Gastrocnemius medialis (tissue), 4 donors: ENCODE results near the gene SP1.
"Not testable (repeated sequence)": the region's sequence is repeated elsewhere in the genome, so short reads cannot be mapped to it uniquely, and the experiment has no call there.

Experiments
- POLR2A ChIP-seq, 2 donors: fragments of 450-650 bp; IDR thresholded peaks; one replicate each; pipeline ENCODE4 v1.6.1; 2017; ENCODE audit warnings: antibody characterized with exemption in 2 of 2, mild to moderate bottlenecking in 2 of 2, moderate library complexity in 2 of 2
- TF ChIP-seq, protein P1 (sequence below), 5 experiments: fragments of 450-650 bp in 3 of 5; fragments of 200-600 bp in 2 of 5; sonication (generic) in 2 of 5; IDR thresholded peaks in 4 of 5; conservative IDR thresholded peaks in 1 of 5; 1 replicate in 4 of 5; 2 replicates in 1 of 5; pipeline ENCODE4 v1.5.1; 2016 to 2019; ENCODE audit warnings: antibody characterized with exemption in 5 of 5, mild to moderate bottlenecking in 3 of 5, moderate library complexity in 3 of 5

DNA sequence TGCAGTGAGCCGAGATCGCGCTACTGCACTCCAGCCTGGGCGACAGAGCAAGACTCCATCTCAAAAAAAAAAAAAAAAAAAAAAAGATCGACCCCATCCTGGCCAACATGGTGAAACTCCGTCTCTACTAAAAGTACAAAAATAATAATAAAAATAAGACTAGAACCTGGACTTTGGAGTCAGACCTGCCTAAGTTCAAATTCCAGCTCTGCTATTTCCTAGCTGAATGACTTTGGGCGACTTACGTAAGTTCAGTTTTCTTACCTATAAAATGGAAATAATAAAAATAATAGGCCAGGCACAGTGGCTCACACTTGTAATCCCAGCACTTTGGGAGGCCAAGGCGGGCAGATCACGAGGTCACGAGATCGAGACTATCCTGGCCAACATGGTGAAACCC is 42.3 kb downstream of the SP1 start:
- not testable (repeated sequence) for TF ChIP-seq POLR2A (IDR thresholded peaks at IDR 0.05)
- TF ChIP-seq, protein P1, sequence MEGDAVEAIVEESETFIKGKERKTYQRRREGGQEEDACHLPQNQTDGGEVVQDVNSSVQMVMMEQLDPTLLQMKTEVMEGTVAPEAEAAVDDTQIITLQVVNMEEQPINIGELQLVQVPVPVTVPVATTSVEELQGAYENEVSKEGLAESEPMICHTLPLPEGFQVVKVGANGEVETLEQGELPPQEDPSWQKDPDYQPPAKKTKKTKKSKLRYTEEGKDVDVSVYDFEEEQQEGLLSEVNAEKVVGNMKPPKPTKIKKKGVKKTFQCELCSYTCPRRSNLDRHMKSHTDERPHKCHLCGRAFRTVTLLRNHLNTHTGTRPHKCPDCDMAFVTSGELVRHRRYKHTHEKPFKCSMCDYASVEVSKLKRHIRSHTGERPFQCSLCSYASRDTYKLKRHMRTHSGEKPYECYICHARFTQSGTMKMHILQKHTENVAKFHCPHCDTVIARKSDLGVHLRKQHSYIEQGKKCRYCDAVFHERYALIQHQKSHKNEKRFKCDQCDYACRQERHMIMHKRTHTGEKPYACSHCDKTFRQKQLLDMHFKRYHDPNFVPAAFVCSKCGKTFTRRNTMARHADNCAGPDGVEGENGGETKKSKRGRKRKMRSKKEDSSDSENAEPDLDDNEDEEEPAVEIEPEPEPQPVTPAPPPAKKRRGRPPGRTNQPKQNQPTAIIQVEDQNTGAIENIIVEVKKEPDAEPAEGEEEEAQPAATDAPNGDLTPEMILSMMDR (IDR thresholded peaks at IDR 0.05 in 4 of 5, conservative IDR thresholded peaks at IDR 0.05 in 1 of 5) = not testable (repeated sequence)
